ENCODE measurements around the gene CBLL2.

CBLL2 gene

GRCh38 chrX:22296871-22297270, 24.2 kb downstream of the CBLL2 start:
- H3K27ac Mint-ChIP-seq = no peak overlapping the region
- TF ChIP-seq, protein P1, sequence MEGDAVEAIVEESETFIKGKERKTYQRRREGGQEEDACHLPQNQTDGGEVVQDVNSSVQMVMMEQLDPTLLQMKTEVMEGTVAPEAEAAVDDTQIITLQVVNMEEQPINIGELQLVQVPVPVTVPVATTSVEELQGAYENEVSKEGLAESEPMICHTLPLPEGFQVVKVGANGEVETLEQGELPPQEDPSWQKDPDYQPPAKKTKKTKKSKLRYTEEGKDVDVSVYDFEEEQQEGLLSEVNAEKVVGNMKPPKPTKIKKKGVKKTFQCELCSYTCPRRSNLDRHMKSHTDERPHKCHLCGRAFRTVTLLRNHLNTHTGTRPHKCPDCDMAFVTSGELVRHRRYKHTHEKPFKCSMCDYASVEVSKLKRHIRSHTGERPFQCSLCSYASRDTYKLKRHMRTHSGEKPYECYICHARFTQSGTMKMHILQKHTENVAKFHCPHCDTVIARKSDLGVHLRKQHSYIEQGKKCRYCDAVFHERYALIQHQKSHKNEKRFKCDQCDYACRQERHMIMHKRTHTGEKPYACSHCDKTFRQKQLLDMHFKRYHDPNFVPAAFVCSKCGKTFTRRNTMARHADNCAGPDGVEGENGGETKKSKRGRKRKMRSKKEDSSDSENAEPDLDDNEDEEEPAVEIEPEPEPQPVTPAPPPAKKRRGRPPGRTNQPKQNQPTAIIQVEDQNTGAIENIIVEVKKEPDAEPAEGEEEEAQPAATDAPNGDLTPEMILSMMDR (IDR thresholded peaks at IDR 0.05; ENCODE audit: unreplicated experiment in 3 of 3) = no peak
- H3K36me3 Mint-ChIP-seq (ENCODE audit: low read depth) = no peaks in the 10 kb centered on the region
- no peaks in the 10 kb centered on the region for H3K9me3 Mint-ChIP-seq
- peaks cover 16% of the 10 kb centered on the region for H3K4me1 Mint-ChIP-seq
- no peak overlapping the region for H3K4me3 Mint-ChIP-seq
- H3K27me3 Mint-ChIP-seq (ENCODE audit: low read depth) = no peaks in the 10 kb centered on the region

GRCh38 chrX:22300130-22300529, 27.4 kb downstream of the CBLL2 start:
- H3K9me3 Mint-ChIP-seq = no peaks in the 10 kb centered on the region
- no peaks in the 10 kb centered on the region for H3K27me3 Mint-ChIP-seq (ENCODE audit: low read depth)
- TF ChIP-seq, protein P1 (IDR thresholded peaks at IDR 0.05; ENCODE audit: unreplicated experiment in 3 of 3) = no peak
- H3K27ac Mint-ChIP-seq = peak overlapping the region in 2 of 3 experiments; percentile 5 to 8
- H3K4me1 Mint-ChIP-seq = peaks cover 16% of the 10 kb centered on the region
- no peaks in the 10 kb centered on the region for H3K36me3 Mint-ChIP-seq (ENCODE audit: low read depth)
- H3K4me3 Mint-ChIP-seq = no peak overlapping the region

DNA sequence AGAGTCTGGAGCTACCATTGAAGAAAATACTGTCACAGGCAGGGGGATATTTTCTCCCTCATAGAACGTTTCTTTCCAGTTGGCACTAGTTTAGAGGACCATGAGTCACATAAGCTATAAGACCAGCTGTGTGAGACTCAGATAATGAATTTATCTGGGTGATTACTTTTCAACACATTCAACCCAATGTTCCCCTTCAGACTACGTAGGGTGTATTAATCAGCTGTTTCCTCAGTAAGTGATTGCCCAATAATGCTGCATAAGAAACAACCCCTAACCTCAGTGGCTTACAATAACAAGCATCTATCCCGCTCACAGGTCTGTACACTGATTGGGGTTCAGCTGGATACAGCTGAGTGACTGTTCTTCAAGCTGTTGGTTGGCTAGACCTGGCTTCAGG, 38.1 kb downstream of the CBLL2 start:
- Mint-ChIP-seq H3K27ac (no peak overlapping the region), H3K9me3 (no peaks in the 10 kb centered on the region), H3K27me3 (ENCODE audit: low read depth) (no peaks in the 10 kb centered on the region), H3K4me3 (no peak overlapping the region), H3K4me1 (no peaks in the 10 kb centered on the region), H3K36me3 (ENCODE audit: low read depth) (no peaks in the 10 kb centered on the region)
- TF ChIP-seq, protein P1 (IDR thresholded peaks at IDR 0.05; ENCODE audit: unreplicated experiment in 3 of 3) = no peak

DNA sequence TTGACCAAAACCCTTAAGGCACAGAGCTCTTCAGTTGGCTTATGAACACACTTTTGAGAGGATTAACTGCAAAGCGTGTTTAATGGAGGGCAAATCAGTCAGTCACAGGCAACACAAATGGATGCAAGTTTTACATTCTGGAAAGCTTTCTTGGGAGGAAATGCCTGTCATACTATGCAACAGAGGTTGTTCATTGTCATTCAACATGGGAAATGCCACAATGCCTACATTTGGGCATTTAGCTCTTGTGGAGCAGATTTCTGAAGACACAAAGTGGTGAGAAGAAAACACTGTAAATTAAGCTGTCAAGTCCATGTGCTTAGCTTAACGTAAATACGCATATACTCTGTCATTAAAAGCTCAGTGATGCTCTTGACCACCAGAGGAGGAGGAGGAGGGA, 41.1 kb downstream of the CBLL2 start:
- Mint-ChIP-seq H3K4me1 (no peaks in the 10 kb centered on the region), H3K27ac (no peak overlapping the region), H3K9me3 (no peaks in the 10 kb centered on the region), H3K4me3 (no peak overlapping the region), H3K27me3 (ENCODE audit: low read depth) (no peaks in the 10 kb centered on the region), H3K36me3 (ENCODE audit: low read depth) (no peaks in the 10 kb centered on the region)
- TF ChIP-seq, protein P1 (IDR thresholded peaks at IDR 0.05; ENCODE audit: unreplicated experiment in 3 of 3) = no peak

- TF ChIP-seq, protein P1 (IDR thresholded peaks at IDR 0.05; ENCODE audit: unreplicated experiment in 3 of 3) = no peak
- Mint-ChIP-seq H3K4me1 (no peaks in the 10 kb centered on the region), H3K27me3 (ENCODE audit: low read depth) (no peaks in the 10 kb centered on the region), H3K36me3 (ENCODE audit: low read depth) (no peaks in the 10 kb centered on the region), H3K4me3 (no peak overlapping the region), H3K9me3 (no peaks in the 10 kb centered on the region), H3K27ac (no peak overlapping the region)
These were observed 41.5 kb downstream of the CBLL2 start for GRCh38 chrX:22314211-22314610.

DNA sequence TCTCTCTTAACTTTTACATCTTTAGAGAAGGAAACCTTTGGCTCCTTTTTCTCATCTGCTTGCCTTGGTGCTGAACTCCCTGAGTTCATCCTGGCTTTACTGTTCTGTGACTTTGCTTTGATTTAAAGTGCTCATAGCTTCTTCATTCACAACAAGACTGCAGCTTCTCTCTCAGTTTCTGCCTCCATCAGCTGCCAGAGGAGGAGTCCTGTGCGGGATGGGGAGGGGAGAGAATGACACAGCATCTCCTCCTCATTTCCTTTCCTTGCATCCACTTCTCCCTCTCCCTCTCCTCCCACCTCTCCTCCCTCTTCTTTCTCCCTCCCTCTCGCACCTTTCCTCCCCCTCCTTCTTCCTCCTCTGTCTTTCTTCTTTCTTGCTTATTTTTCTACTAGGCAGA, 42.0 kb downstream of the CBLL2 start:
- TF ChIP-seq, protein P1 (IDR thresholded peaks at IDR 0.05; ENCODE audit: unreplicated experiment in 3 of 3) = no peak
- no peaks in the 10 kb centered on the region for H3K27me3 Mint-ChIP-seq (ENCODE audit: low read depth)
- no peaks in the 10 kb centered on the region for H3K36me3 Mint-ChIP-seq (ENCODE audit: low read depth)
- no peak overlapping the region for H3K4me3 Mint-ChIP-seq
- H3K4me1 Mint-ChIP-seq = no peaks in the 10 kb centered on the region
- no peak overlapping the region for H3K27ac Mint-ChIP-seq
- H3K9me3 Mint-ChIP-seq = no peaks in the 10 kb centered on the region
